Measurements from ENCODE around the gene MTFR1L. TPM values are rescaled to one million over a fixed set of nuclear protein-coding genes. Genes with fewer than 3 reads are reported as not detected.
A peak's percentile ranks its signal among the peaks of the same experiment; 100 is the strongest.

Gene MTFR1L
- total and polyA plus RNA-seq, 7 donors: 26.1 to 150 (median 106) TPM

- 68 to 89% methylated on average over 5 of the region's 5 CpGs for WGBS, 2 donors
- Histone ChIP-seq H3K4me1 (peaks cover 0 to 22% (median 15%) of the 10 kb centered on the region in 4 donors), H3K4me3 (no peak overlapping the region), H3K27me3 (no peaks in the 10 kb centered on the region), H3K36me3 (no peaks in the 10 kb centered on the region), H3K9me3 (no peaks in the 10 kb centered on the region), H3K27ac (no peak overlapping the region)
- no peak for DNase-seq
- intact Hi-C loops (cut with DNase I): no loop called here
- TF ChIP-seq POLR2A (IDR thresholded peaks at IDR 0.05): no peak
- no peak for TF ChIP-seq POLR2AphosphoS5 (IDR thresholded peaks at IDR 0.05)
- no peak for TF ChIP-seq EP300 (IDR thresholded peaks at IDR 0.05)
- no peak for TF ChIP-seq CTCF (IDR thresholded peaks at IDR 0.05)
These were observed 58.9 kb downstream of the MTFR1L start for GRCh38 chr1:25878690-25879089.

- no peak overlapping the region for H3K27ac ChIP-seq
- intact Hi-C loops (cut with DNase I): no loop called here
- peak; percentile 38 for DNase-seq
- H3K27me3 ChIP-seq: no peaks in the 10 kb centered on the region
- 74 to 79% methylated on average over 2 of the region's 2 CpGs for WGBS, 2 donors
- no peaks in the 10 kb centered on the region for H3K36me3 ChIP-seq
- peaks cover 0 to 16% (median 9%) of the 10 kb centered on the region in 4 donors for H3K4me1 ChIP-seq
- H3K9me3 ChIP-seq: no peaks in the 10 kb centered on the region
- TF ChIP-seq POLR2AphosphoS5 (IDR thresholded peaks at IDR 0.05): no peak
- no peak for TF ChIP-seq POLR2A (IDR thresholded peaks at IDR 0.05)
- no peak for TF ChIP-seq CTCF (IDR thresholded peaks at IDR 0.05)
- TF ChIP-seq EP300 (IDR thresholded peaks at IDR 0.05): no peak
- no peak overlapping the region for H3K4me3 ChIP-seq
These were observed 59.9 kb downstream of the MTFR1L start for GRCh38 chr1:25879675-25880074.

GRCh38 chr1:25880518-25880917 is 60.8 kb downstream of the MTFR1L start:
- no peak overlapping the region for H3K4me3 ChIP-seq
- no peaks in the 10 kb centered on the region for H3K9me3 ChIP-seq
- no peaks in the 10 kb centered on the region for H3K36me3 ChIP-seq
- intact Hi-C loops (cut with DNase I): no loop called here
- no peaks in the 10 kb centered on the region for H3K27me3 ChIP-seq
- TF ChIP-seq POLR2A (IDR thresholded peaks at IDR 0.05) (no peak), POLR2AphosphoS5 (IDR thresholded peaks at IDR 0.05) (no peak), CTCF (IDR thresholded peaks at IDR 0.05) (no peak), EP300 (IDR thresholded peaks at IDR 0.05) (no peak)
- H3K27ac ChIP-seq: no peak overlapping the region
- peaks cover 0 to 7% (median 5%) of the 10 kb centered on the region in 4 donors for H3K4me1 ChIP-seq
- DNase-seq: no peak
- 93% methylated on average over 5 of the region's 5 CpGs for WGBS, 2 donors

- DNase-seq: peak; percentile 48
- H3K27ac ChIP-seq: no peak overlapping the region
- 93 to 94% methylated on average over 11 of the region's 11 CpGs for WGBS, 2 donors
- intact Hi-C loops (cut with DNase I): no loop called here
- TF ChIP-seq EP300 (IDR thresholded peaks at IDR 0.05): no peak
- TF ChIP-seq POLR2AphosphoS5 (IDR thresholded peaks at IDR 0.05): no peak
- no peak for TF ChIP-seq CTCF (IDR thresholded peaks at IDR 0.05)
- no peaks in the 10 kb centered on the region for H3K9me3 ChIP-seq
- no peaks in the 10 kb centered on the region for H3K36me3 ChIP-seq
- H3K27me3 ChIP-seq: no peaks in the 10 kb centered on the region
- H3K4me1 ChIP-seq: no peaks in the 10 kb centered on the region
- H3K4me3 ChIP-seq: no peak overlapping the region
These were observed 61.5 kb downstream of the MTFR1L start for GRCh38 chr1:25881266-25881665.

Small RNA genes within 50 kb of the gene (small RNA-seq; reads per million reads assigned to genes)
- gene RF00019: 0 reads per million in 3 donors

Other genes with a start within 250 kb of the MTFR1L start
- 10 to 100 TPM; 12.8 to 32.1 (median 22.9) TPM for gene MAN1C1, start 203.2 kb upstream of the MTFR1L start, total RNA-seq
- 1 to 10 TPM in 2 of 3 donors, under 1 TPM in 1; 0.69 to 7.4 (median 3.6) TPM for gene MAN1C1, start 203.2 kb upstream of the MTFR1L start, polyA plus RNA-seq
- gene SELENON, start 19.8 kb upstream of the MTFR1L start, total RNA-seq: 10 to 100 TPM; 15.5 to 37.4 (median 19.7) TPM
- gene SELENON, start 19.8 kb upstream of the MTFR1L start, polyA plus RNA-seq: 10 to 100 TPM in 1 of 3 donors, 1 to 10 TPM in 2; 4.6 to 28.9 (median 6.6) TPM
- gene AUNIP, start 39.5 kb downstream of the MTFR1L start, total RNA-seq: not detected
- 1 to 10 TPM in 1 of 3 donors, under 1 TPM in 1, not detected in 1; 0.46 to 1.9 TPM for gene AUNIP, start 39.5 kb downstream of the MTFR1L start, polyA plus RNA-seq
- 1 to 10 TPM; 4.3 to 9.4 (median 6.4) TPM for gene PAQR7, start 55.8 kb downstream of the MTFR1L start, total RNA-seq
- 1 to 10 TPM in 2 of 3 donors, under 1 TPM in 1; 0.92 to 3.0 (median 1.2) TPM for gene PAQR7, start 55.8 kb downstream of the MTFR1L start, polyA plus RNA-seq
- 10 to 100 TPM; 30.7 to 37.5 (median 36.3) TPM for gene STMN1, start 86.5 kb downstream of the MTFR1L start, total RNA-seq
- gene STMN1, start 86.5 kb downstream of the MTFR1L start, polyA plus RNA-seq: 100 to 1,000 TPM in 1 of 3 donors, 10 to 100 TPM in 2; 61.3 to 175 (median 97.1) TPM
- gene PAFAH2, start 178.1 kb downstream of the MTFR1L start, total RNA-seq: 10 to 100 TPM in 2 of 4 donors, 1 to 10 TPM in 2; 6.7 to 12.2 (median 9.8) TPM
- 10 to 100 TPM; 19.2 to 36.1 (median 19.3) TPM for gene PAFAH2, start 178.1 kb downstream of the MTFR1L start, polyA plus RNA-seq
- gene EXTL1, start 201.8 kb downstream of the MTFR1L start, total RNA-seq: 1 to 10 TPM in 3 of 4 donors, under 1 TPM in 1; 0.99 to 1.5 (median 1.1) TPM
- gene EXTL1, start 201.8 kb downstream of the MTFR1L start, polyA plus RNA-seq: under 1 TPM in 2 of 3 donors, not detected in 1; under 0.01 to 0.39 TPM
- gene SLC30A2, start 226.2 kb downstream of the MTFR1L start, total RNA-seq: under 1 TPM in 1 of 4 donors, not detected in 3; 0.16 TPM
- under 1 TPM in 2 of 3 donors, not detected in 1; 0.07 to 0.92 TPM for gene SLC30A2, start 226.2 kb downstream of the MTFR1L start, polyA plus RNA-seq
- 1 to 10 TPM in 1 of 4 donors, under 1 TPM in 1, not detected in 2; 0.81 to 2.1 TPM for gene TRIM63, start 247.7 kb downstream of the MTFR1L start, total RNA-seq
- gene TRIM63, start 247.7 kb downstream of the MTFR1L start, polyA plus RNA-seq: 1 to 10 TPM in 1 of 3 donors, under 1 TPM in 2; 0.35 to 1.8 (median 0.46) TPM